Measurements from ENCODE around the gene LRP1. TPM values are rescaled to one million over a fixed set of nuclear protein-coding genes. Genes with fewer than 3 reads are reported as not detected.

The LRP1 gene
- total RNA-seq, 2 experiments from 2014 or later, result 1.8 to 2.7 TPM

GRCh38 chr12:57250956-57251355 lies 122.7 kb downstream of the LRP1 start, which contains the start of gene STAC3:
TSS of gene STAC3 (minus strand) at chr12:57251187. CDS start at chr12:57249636, 1,551 bp downstream.
- CTCF ChIA-PET, result interaction anchor here (0.8 to 2.3 kb wide), 7 partner anchors 9 to 127 kb away, joined by 3 to 20 read pairs (median 5); no protein-coding TSS in a partner anchor
- ATAC-seq, result no peak
- Mint-ChIP-seq H3K9me3 (ENCODE audit: low read depth) (no peaks in the 10 kb centered on the region), H3K4me3 (no peak within 1 kb of the TSS), H3K36me3 (ENCODE audit: low read depth) (no peaks in the 10 kb centered on the region), H3K27ac (no peak within 1 kb of the TSS), H3K27me3 (no peaks in the 10 kb centered on the region), H3K4me1 (peaks cover 2% of the 10 kb centered on the region)
- POLR2A ChIA-PET, result no interaction called here
- intact Hi-C loops (cut with DNase I, micrococcal nuclease), result no loop called here
- DNase-seq, result no peak

GRCh38 chr12:57254506-57255280 lies 126.4 kb downstream of the LRP1 start:
- ChIA-PET POLR2A (no interaction called here), CTCF (interaction anchor here (1.8 kb wide), 1 partner anchor 10 kb away, joined by 4 read pairs; no protein-coding TSS in a partner anchor)
- Mint-ChIP-seq H3K9me3 (ENCODE audit: low read depth) (no peaks in the 10 kb centered on the region), H3K36me3 (ENCODE audit: low read depth) (peaks cover 21% of the 10 kb centered on the region), H3K4me1 (no peaks in the 10 kb centered on the region), H3K27ac (no peak overlapping the region), H3K27me3 (no peaks in the 10 kb centered on the region), H3K4me3 (no peak overlapping the region)
- no peak for ATAC-seq
- intact Hi-C loops (cut with DNase I, micrococcal nuclease), result no loop called here
- no peak for DNase-seq

- ATAC-seq (no peak), DNase-seq (no peak)
- Mint-ChIP-seq H3K9me3 (ENCODE audit: low read depth) (no peaks in the 10 kb centered on the region), H3K36me3 (ENCODE audit: low read depth) (peaks cover 29% of the 10 kb centered on the region), H3K4me3 (no peak overlapping the region), H3K4me1 (no peaks in the 10 kb centered on the region), H3K27ac (no peak overlapping the region), H3K27me3 (no peaks in the 10 kb centered on the region)
- ChIA-PET POLR2A (no interaction called here), CTCF (interaction anchor here (0.7 to 1.8 kb wide), 4 partner anchors 9 to 197 kb away, joined by 3 to 4 read pairs (median 4); no protein-coding TSS in a partner anchor)
- intact Hi-C loops (cut with DNase I, micrococcal nuclease), result no loop called here
Observed at GRCh38 chr12:57255916-57256315, 127.6 kb downstream of the LRP1 start.

GRCh38 chr12:57258977-57259970 lies 131.0 kb downstream of the LRP1 start:
- no peak for ATAC-seq
- DNase-seq, result no peak
- Mint-ChIP-seq H3K27me3 (no peaks in the 10 kb centered on the region), H3K4me1 (peaks cover 3% of the 10 kb centered on the region), H3K4me3 (no peak overlapping the region), H3K27ac (no peak overlapping the region), H3K9me3 (ENCODE audit: low read depth) (no peaks in the 10 kb centered on the region), H3K36me3 (ENCODE audit: low read depth) (peaks cover 36% of the 10 kb centered on the region)
- ChIA-PET POLR2A (no interaction called here), CTCF (interaction anchor here (1.0 kb wide), 1 partner anchor 29 kb away, joined by 3 read pairs; no protein-coding TSS in a partner anchor)
- intact Hi-C loops (cut with DNase I, micrococcal nuclease), result no loop called here

GRCh38 chr12:57260366-57260765 lies 132.1 kb downstream of the LRP1 start:
- ChIA-PET CTCF (interaction anchor here (0.8 to 2.5 kb wide), 6 partner anchors 9 to 202 kb away, joined by 3 to 10 read pairs (median 4); partner anchors contain the start of gene STAC3), POLR2A (no interaction called here)
- intact Hi-C loops (cut with DNase I, micrococcal nuclease), result no loop called here
- Mint-ChIP-seq H3K36me3 (ENCODE audit: low read depth) (peaks cover 39% of the 10 kb centered on the region), H3K4me3 (no peak overlapping the region), H3K4me1 (peaks cover 3% of the 10 kb centered on the region), H3K27ac (no peak overlapping the region), H3K9me3 (ENCODE audit: low read depth) (no peaks in the 10 kb centered on the region), H3K27me3 (no peaks in the 10 kb centered on the region)
- ATAC-seq, result no peak
- no peak for DNase-seq

GRCh38 chr12:57261428-57261865 lies 133.2 kb downstream of the LRP1 start:
- Mint-ChIP-seq H3K4me1 (peaks cover 3% of the 10 kb centered on the region), H3K27ac (no peak overlapping the region), H3K4me3 (no peak overlapping the region), H3K36me3 (ENCODE audit: low read depth) (peaks cover 36% of the 10 kb centered on the region), H3K9me3 (ENCODE audit: low read depth) (no peaks in the 10 kb centered on the region), H3K27me3 (no peaks in the 10 kb centered on the region)
- DNase-seq, result no peak
- CTCF ChIA-PET, result interaction anchor here (0.6 to 2.5 kb wide), 12 partner anchors 8 to 201 kb away, joined by 3 to 10 read pairs (median 4); partner anchors contain the start of gene STAC3
- no peak for ATAC-seq
- POLR2A ChIA-PET, result no interaction called here
- intact Hi-C loops (cut with DNase I, micrococcal nuclease), result no loop called here

GRCh38 chr12:57262126-57262822 lies 134.0 kb downstream of the LRP1 start:
- no peak overlapping the region for H3K27ac Mint-ChIP-seq
- peaks cover 3% of the 10 kb centered on the region for H3K4me1 Mint-ChIP-seq
- H3K36me3 Mint-ChIP-seq (ENCODE audit: low read depth), result peaks cover 35% of the 10 kb centered on the region
- H3K4me3 Mint-ChIP-seq, result no peak overlapping the region
- H3K9me3 Mint-ChIP-seq (ENCODE audit: low read depth), result no peaks in the 10 kb centered on the region
- no peaks in the 10 kb centered on the region for H3K27me3 Mint-ChIP-seq
- ATAC-seq (no peak), DNase-seq (no peak)
- ChIA-PET CTCF (interaction anchor here (0.7 to 2.5 kb wide), 9 partner anchors 9 to 200 kb away, joined by 3 to 10 read pairs (median 4); partner anchors contain the start of gene STAC3), POLR2A (no interaction called here)
- intact Hi-C loops (cut with DNase I, micrococcal nuclease), result loop anchor here in 1 of 2 experiments (2.0 kb wide), 1 partner anchor 191 kb away; no protein-coding TSS in a partner anchor

Small RNAs within 50 kb of the gene (microRNA-seq; reads per million reads assigned to microRNA genes)
- 1.1 reads per million for gene MIR1228 (ENCODE audit: borderline replicate concordance)

Other genes with a start within 250 kb of the LRP1 start
- gene SDR9C7, start 194.1 kb upstream of the LRP1 start, total RNA-seq, result not detected
- gene RDH16, start 170.9 kb upstream of the LRP1 start, total RNA-seq, result under 1 TPM; 0.18 to 0.32 TPM
- gene ZBTB39, start 121.9 kb upstream of the LRP1 start, total RNA-seq, result 1 to 10 TPM; 6.4 to 6.6 TPM
- gene TAC3, start 112.0 kb upstream of the LRP1 start, total RNA-seq, result under 1 TPM; 0.37 to 0.63 TPM
- 1 to 10 TPM; 2.4 to 2.6 TPM for gene MYO1A, start 78.4 kb upstream of the LRP1 start, total RNA-seq
- 10 to 100 TPM; 79.0 to 81.1 TPM for gene NEMP1, start 49.7 kb upstream of the LRP1 start, total RNA-seq
- gene NAB2, start 39.4 kb upstream of the LRP1 start, total RNA-seq, result 10 to 100 TPM; 46.8 to 48.6 TPM
- 100 to 1,000 TPM; 250 to 288 TPM for gene STAT6, start 17.1 kb upstream of the LRP1 start, total RNA-seq
- gene LRP1-AS, start 19.1 kb downstream of the LRP1 start, total RNA-seq, result not detected
- gene NXPH4, start 88.3 kb downstream of the LRP1 start, total RNA-seq, result under 1 TPM; 0.41 to 0.51 TPM
- gene SHMT2, start 101.2 kb downstream of the LRP1 start, total RNA-seq, result 100 to 1,000 TPM; 436 to 487 TPM
- 1 to 10 TPM; 2.5 to 2.8 TPM for gene STAC3, start 122.7 kb downstream of the LRP1 start, total RNA-seq

All from activated CD4-positive, alpha-beta T cell treated with anti-CD3 and anti-CD28 coated beads for 36 hours (primary cell).